Retina (tissue), 1 donor: ENCODE measurements around the gene DUS1L.

Experiments used
- DNase-seq: peaks from one replicate; pipeline ENCODE4 v3.0.0-alpha.2; 2016

Gene DUS1L

GRCh38 chr17:82055023-82055964, 10.3 kb downstream of the DUS1L start:
- no peak for DNase-seq

DNA sequence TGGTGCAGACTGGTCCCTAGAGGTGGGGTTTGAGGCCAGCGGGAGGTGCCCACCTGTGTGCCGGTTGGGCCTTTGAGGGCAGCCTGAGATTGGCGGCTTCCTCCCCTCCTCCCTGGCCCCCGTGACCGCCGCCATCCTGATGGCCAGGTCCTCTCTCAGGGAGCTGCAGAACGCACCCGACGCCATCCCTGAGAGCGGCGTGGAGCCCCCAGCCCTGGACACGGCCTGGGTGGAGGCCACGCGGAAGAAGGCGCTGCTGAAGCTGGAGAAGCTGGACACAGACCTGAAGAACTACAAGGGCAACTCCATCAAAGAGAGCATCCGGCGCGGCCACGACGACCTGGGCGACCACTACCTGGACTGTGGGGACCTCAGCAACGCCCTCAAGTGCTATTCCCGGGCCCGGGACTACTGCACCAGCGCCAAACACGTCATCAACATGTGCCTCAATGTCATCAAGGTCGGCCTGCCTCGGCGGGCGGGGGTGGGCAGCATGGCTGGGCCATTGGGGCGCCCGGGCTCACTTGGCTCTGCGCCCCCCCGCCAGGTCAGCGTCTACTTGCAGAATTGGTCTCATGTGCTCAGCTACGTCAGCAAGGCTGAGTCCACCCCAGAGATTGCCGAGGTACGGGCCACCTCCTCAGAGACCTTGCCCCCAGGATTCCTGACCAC, 11.1 kb downstream of the DUS1L start:
- DNase-seq = no peak

DNA sequence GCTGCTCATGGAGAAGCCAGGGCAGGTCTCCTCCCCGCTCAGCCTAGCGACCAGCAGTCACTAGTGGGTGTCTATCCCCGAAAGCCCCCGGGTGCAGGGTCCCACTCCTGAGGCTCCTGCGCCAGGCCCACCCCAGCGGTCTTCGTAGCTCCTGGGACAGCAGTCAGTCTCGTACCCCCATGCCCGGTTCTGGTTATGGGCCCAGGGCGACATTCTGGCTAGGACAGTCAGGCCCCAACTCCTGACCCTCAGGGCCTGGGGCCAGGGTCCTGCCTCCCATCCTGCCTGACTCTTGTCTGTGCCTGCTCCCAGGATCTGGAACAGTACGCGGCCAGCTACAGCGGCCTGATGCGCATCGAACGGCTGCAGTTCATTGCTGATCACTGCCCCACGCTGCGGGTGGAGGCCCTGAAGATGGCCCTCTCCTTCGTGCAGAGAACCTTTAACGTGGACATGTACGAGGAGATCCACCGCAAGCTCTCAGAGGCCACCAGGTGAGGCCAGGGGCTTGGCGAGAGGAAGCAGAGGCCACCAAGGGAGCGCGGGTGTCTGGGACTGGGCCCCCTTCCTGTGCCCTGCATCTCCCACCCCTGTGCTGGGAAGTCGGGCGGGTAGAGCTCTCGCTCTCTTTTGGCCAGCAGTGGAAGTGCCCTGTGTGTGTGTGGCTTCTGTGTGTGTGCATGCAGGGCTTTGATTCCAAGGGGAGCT, 11.9 kb downstream of the DUS1L start:
- DNase-seq = no peak

GRCh38 chr17:82053130-82053529, 12.5 kb downstream of the DUS1L start:
- DNase-seq = no peak

DNA sequence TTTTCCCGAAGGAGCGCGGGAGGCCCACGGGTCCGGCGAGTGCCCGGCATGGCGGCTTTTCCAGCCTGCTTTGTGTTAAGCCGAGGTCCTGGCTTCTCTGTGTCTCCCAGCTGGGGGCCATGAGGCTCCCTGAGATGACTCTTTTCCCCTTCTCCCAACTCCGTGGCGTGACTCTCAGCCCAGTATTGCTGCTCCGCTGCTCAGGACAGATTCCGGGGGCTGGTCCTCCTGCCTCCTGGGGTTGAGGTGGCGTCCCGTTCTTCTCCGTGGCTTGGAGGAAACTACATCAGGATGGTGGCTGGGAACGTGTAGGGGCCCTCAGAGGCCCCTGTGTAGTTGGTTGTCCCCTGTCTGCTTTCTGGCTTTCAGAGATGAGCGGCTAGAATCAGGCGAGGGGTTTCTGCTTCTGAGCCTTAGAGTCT, 13.0 kb downstream of the DUS1L start:
- no peak for DNase-seq

GRCh38 chr17:82051776-82052637, 13.6 kb downstream of the DUS1L start, which contains the start of the genes GPS1 and RFNG:
Gene GPS1 (plus strand): TSS chr17:82051898. CDS start chr17:82051932, 34 bp downstream.
Gene RFNG (minus strand): TSS chr17:82051811. CDS start chr17:82051766, 45 bp downstream.
- DNase-seq = peak; percentile 65

DNA sequence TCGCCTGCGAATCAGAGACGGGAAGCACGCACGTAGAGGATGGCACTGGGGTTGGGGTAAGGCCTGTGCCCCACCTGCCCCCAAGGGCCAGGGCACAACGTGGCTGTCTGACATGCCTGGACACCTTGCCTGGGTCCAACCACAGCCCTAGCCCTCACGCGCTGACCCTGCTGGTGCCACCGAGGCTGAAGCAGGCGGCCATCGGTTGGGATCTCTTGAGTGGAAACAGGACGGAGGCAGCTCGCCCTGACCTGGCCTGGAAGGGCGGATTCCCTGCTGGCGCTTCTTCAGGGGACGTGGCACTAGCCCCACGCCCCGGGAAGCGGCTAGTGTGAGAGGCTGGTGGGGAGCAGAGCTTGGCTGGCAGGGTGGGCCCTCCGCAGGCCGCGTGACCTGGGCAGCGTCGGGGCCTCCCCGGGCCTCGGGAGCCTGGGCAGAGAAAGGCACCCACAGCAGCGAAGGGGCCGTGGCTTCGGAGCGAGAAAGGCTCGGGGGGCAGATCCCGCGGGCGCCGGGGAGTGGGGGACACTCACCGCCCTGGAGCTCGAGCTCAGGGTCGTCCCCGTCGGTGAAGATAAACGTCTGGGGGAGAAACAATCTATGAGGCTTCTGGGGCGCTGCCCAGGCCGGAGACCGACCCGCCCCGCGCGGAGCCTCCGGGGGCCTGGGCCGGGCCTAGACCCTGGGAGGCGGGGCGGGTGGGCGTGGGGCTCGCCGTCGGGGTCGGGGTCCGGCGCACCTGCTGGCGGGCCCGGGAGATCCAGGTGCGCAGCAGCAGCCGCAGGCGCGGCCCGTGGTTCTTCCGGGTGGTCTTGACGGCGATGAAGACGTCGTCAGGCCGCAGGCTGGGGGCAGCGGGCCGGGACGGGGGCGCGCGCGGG, 14.6 kb downstream of the DUS1L start:
- no peak for DNase-seq

GRCh38 chr17:82050152-82050760, 15.3 kb downstream of the DUS1L start:
- DNase-seq = no peak

DNA sequence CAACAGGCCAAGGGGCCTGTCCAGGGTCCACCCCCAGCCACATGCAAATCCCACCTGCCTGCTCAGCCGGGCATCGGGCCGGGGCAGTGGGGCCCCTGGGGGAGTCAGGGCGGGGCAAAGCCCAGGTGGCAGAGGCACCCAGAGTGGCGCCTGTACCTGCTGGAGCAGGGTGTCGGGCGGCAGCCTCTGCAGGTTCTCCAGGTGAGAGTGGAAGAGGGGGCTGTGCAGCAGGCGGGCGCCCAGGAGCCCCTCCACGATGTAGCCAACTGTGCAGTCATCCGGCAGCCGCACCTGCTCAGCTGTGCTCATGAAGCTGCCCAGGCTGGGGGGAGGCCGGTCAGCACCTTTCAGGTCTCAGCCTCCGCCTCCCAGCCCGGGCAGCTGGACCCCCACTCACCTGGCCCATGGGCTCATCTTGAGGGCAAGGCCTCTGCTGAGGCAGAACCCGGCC, 16.1 kb downstream of the DUS1L start:
- no peak for DNase-seq

DNA sequence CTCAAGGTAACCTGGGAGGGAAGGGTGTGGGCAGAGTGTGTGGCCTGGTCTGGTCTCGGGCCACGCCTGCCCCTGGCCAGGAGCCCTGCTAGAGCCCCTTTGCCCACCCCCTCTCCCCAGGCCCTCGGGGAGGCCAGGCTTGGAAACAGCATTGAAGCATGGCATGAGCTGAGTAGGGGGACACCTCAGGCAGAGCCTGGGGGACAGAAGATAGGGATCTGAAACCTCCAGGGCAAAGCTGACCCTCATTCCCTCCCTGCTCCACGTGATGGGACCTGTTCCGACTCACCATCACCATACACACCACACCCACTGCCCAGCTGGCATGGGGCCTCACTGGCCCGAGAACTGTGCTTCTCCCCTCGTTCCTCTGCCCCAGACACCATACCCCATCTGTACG, 16.5 kb downstream of the DUS1L start:
- no peak for DNase-seq

- no peak for DNase-seq
These were observed 17.0 kb downstream of the DUS1L start for GRCh38 chr17:82048571-82048971.

DNA sequence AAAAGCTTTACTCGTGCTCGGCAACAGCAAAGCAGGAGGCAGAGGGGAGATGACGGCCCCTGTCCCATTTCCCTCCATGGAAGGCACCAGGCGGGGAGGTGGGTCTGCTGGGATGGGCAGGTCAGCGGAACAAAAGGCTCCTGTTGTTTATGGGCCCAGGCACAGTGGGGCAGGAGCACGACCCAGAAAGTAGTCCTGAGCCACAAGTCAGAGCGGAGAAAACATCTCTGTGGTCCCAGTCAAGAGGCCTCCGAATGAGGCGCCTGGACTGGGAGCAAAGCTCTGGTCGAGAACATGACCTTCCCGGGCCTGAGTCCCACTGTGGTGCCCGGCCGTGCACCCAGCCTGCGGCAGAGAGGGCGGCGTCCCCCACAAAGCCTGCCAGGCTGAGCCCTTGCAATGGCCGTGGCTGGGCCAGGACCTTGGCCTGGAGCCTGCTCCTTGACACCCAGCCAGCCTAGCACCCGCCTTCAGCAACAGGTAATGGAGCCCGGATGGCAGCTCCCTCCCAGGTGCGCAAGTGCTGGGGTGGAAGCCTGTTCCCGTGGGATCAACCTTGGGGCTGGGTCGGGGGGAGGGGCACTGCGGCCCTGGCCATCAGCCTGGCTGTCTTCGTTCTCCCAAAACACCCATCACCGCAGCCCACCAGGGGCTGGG, 17.6 kb downstream of the DUS1L start:
- DNase-seq = no peak

GRCh38 chr17:82047379-82047778, 18.2 kb downstream of the DUS1L start:
- DNase-seq = no peak

GRCh38 chr17:82046903-82047302, 18.7 kb downstream of the DUS1L start:
- DNase-seq = no peak

DNA sequence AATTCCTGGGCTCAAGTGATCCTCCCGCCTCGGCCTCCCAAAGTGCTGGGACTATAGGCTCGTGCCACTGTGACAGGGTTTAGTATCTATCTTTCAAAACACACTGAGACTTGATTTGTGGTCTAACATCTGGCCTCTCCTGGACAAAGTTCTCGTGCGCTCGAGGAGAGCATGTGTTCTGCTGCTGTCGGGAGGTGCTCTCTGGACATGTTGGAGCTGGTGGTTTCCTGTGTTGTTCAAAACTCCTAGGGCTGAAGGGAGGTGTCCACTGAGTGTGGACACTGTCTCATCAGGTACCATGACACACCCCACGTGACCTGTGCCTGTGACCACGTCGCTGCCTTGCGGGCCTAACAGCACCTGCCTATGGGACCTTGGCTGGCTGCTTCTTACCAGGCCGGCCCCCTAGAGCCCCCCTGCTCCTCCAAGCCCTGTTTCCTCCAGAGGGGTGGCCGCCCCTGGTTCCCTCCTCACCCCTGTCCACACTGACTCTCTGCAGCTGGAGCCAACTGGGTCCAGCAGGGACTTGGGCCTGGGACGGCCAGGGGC, 19.6 kb downstream of the DUS1L start:
- no peak for DNase-seq

- DNase-seq = no peak
These were observed 22.1 kb downstream of the DUS1L start for GRCh38 chr17:82043507-82043906.

DNA sequence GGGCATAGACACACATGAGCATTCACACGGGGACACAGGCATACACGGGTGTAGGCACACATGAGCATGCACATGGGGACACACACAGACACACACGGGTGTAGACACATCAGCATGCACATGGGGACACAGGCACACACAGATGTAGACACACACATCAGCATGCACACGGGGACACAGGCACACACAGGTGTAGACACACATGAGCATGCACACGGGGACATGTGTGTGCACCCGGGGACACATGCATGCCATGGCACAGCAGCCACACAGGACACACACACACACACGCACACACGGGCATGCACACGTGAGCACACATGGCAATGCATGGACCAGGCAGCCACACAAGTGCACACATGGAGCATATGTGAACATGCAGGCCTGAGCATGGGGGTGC, 23.0 kb downstream of the DUS1L start:
- no peak for DNase-seq

DNA sequence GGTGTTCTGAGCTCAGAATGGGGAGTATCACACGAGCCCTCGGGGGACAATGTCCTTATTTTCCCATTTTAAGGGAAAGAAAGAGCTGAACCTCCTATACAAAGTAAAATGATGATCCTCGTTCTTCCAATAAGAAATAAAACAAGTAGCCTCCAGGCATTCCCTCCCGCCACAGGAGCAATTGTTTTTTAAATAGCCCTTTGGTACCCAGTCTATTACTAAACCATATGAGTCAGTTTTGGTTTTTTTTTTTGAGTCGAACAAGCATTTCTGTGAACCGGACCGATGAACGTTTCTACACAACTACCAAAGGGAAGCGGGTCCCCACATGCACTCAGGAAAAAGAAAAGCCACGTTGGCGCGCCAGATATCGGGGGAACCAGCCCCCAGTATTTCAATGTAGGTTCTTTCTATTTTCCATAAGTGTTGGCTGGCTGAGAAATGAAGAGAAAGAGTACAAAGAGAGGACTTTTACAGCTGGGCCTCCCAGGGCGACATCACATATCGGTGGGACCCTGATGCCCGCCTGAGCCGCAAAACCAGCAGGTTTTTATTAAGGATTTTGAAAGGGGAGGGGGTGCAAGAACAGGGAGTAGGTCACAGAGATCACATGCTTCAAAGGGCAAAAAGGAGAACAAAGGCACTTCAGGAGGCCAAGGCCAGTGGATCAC, 24.3 kb downstream of the DUS1L start:
- DNase-seq = no peak

GRCh38 chr17:82039695-82040299, 25.8 kb downstream of the DUS1L start:
- no peak for DNase-seq
